Adrenal gland (tissue), 5 donors: ENCODE data around the gene TMEM61.
"Not testable (repeated sequence)": the region's sequence is repeated elsewhere in the genome, so short reads cannot be mapped to it uniquely, and the experiment has no call there.

ENCODE experiments used
- CTCF ChIP-seq, 6 experiments: fragments of 450-650 bp in 4 of 6; fragments of 200-600 bp in 2 of 6; sonication (generic) in 1 of 6; IDR thresholded peaks; 1 replicate in 5 of 6; 2 replicates in 1 of 6; pipeline versions ENCODE4 v1.5.1 to v1.8.0; 2016 to 2021; ENCODE audit warnings: antibody characterized with exemption in 6 of 6, mild to moderate bottlenecking in 2 of 6, moderate library complexity in 1 of 6
- POLR2A ChIP-seq, 2 donors: fragments of 450-650 bp; IDR thresholded peaks; one replicate each; pipeline ENCODE4 v1.6.1; 2017; ENCODE audit warnings: antibody characterized with exemption in 2 of 2, mild to moderate bottlenecking in 2 of 2, moderate library complexity in 1 of 2
- donor health status: DM: no; HTN: no; CAD: no.

GRCh38 chr1:55024163-55024562 is 43.7 kb downstream of the TMEM61 start:
- TF ChIP-seq CTCF, POLR2A (IDR thresholded peaks at IDR 0.05): not testable (repeated sequence)
